Right lung (tissue), 5 donors: Measurements from ENCODE around the gene CHST14. TPM values are rescaled to one million over a fixed set of nuclear protein-coding genes. Genes with fewer than 3 reads are reported as not detected.
A peak's percentile ranks its signal among the peaks of the same experiment; 100 is the strongest.

Source experiments
- DNase-seq, 2 donors: peaks; one replicate each; pipeline ENCODE4 v3.0.0-alpha.2; 2013
- polyA plus RNA-seq, 5 donors: library from polyadenylated mRNA; unstranded; fragments of 120-200 nt; gene quantifications; one replicate each; pipeline versions ENCODE4 v1.2.1 to v1.2.3, GENCODE V29; 2013; ENCODE audit warnings: inconsistent platforms in 1 of 5, low replicate concordance in 1 of 5; ENCODE audit not compliant: insufficient read length in 5 of 5, insufficient read depth in 1 of 5

The CHST14 gene
- polyA plus RNA-seq, 5 donors: 31.6 to 48.8 (median 39.3) TPM

DNA sequence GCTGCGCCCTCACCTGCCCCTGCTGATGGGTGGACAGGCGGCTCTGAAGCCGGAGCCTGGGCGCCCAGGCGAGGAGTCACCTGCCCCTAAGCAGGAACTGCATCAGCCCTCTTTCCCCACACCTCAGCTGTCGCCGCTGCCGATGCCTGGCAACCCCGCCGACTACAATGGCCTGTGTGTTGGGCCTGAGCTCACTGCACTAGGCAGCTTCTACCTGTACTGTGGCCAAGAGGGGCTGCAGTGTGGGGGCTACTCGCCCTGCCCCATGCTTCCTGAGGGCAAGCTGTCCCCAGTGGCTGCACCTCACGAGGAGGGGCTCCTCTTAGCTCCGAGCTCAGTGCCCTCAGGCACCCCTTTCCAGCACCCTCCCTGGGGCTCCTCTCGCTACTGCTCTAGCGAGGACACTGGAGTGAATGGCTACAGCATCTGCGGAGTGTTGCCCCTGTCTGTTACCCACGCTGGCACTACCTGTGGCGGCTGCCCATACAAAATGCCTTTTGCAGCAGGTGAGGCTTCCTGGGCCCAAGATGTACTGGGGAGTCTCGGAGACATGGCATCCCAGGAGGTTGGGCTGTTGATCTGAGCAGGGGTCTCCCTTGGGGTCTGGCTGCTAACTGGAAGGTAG is 11.3 kb upstream of the CHST14 start:
- DNase-seq: no peak

DNA sequence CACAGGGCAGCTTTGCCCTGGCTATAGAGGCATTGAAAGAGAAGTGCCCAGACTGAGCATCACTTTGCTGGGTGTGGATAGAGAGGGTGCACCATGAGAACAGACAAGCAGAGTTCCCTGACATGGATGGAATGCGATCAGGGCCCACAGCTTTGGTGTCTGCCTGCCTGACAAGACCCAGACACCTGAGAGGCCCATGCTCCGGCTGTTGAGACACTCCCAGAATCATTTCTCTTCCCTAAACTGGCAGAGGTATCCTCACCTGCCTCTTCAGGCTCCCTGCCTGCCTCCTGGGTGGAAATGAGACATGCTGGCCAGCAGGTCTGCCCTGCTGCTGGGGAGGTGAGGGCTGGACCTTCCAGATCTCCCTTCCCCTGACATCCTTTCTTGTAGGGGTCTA is 10.4 kb upstream of the CHST14 start:
- no peak for DNase-seq

DNA sequence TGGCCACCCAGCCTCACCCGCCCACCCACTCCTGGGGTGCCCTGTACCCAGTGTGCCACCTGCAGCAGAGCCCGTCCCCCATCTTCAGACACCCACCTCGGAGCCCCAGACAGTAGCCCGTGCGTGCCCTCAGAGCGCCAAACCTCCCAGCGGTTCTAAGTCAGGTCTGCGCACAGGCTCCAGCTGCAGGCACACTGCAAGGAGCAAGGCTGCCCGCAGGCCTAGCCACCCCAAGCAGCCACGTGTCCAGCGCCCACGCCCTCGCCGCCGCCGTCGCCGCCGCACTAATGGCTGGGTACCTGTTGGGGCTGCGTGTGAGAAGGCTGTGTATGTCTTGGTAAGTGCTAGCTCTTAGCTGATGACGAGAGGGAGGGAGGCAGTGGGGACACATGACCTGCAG is 8.8 kb upstream of the CHST14 start:
- DNase-seq: no peak

DNA sequence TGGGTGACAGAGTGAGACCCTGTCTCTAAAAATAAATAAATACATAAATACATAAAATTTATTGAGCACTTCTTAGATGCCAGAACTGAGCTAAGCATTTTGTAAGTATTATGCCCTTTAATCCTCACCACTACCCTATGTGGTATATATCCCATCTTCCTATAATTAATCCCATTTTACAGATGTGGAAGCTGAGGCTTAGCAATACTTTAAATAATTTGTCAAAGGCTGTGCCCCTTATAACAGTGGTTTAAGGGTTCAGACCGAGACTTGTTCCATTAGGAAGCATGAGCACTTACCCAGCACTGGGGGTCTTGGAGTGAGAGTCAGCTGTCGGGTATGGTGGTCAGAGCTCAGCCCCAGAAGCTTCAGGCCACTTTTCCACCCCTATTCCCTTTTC is 7.5 kb upstream of the CHST14 start:
- no peak for DNase-seq

DNA sequence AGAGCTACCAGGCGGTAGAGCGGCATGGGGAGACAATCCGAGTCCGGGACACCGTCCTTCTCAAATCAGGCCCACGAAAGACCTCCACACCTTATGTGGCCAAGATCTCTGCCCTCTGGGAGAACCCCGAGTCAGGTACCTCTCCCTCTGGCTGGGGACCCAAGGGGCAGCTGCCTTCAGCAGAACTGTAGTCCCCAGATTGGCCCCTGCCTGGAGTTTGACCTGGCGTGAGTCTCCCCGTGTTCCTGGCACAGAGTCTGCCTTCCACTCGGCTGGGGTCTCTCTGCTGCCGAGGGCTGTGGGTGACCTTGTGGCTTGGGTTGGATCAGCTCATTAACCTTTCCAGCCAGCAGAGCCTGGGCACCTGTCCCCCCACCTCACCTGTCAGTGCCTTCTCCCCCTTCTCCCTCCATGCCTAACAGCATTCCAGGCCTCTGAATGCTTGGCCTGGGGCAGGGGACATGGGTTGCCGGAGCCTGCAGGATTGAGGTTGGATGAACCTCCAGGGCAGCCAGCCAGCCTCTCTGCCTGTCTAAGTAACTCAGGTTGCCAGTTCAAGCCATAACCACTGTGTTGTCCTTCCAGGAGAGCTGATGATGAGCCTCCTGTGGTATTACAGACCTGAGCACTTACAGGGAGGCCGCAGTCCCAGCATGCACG is 6.8 kb upstream of the CHST14 start:
- DNase-seq: no peak

DNA sequence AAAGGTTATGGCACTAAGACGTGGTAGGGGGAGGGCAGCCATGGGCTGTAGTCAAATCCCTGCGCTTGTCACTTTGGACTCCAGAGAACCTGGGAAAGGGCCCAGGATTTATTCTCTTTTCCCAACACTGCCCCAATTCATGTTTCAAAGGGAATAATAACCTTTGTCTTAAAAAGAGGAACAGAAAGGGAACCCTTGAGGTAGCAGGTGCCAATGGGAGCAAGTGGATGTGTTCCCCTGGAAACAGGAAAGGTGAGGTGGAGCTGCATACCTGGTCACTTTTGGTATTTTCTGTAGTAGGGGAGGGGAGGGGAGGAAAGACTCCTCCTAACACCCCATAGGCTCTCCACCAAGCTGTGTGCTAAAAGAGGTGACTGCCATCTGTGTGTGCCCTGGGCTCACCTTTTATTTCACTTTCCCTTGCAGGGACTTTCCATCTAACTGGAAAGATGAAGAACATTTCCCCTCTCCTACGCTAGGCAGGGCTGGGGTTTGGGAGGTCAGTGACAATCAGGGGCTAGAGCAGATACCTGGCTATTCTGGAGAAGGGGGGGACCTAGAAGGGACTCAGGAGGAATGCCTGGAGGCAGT is 6.1 kb upstream of the CHST14 start:
- no peak for DNase-seq

DNA sequence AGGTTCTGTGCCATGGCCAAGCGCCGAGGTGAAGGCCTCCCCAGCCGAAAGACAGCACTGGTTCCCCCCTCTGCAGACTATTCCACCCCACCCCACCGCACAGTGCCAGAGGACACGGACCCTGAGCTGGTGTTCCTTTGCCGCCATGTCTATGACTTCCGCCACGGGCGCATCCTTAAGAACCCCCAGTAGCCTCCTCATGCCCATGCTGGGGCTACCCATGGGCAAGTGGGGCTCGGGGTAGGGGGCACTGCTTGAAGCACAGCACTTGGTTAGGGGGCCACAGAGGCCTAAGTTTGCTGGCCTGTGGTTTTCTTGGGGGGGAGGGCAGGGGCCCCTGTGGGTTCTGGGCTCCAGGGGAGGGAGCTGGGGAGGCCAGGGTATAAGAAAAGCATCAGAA is 4.8 kb upstream of the CHST14 start:
- no peak for DNase-seq

DNA sequence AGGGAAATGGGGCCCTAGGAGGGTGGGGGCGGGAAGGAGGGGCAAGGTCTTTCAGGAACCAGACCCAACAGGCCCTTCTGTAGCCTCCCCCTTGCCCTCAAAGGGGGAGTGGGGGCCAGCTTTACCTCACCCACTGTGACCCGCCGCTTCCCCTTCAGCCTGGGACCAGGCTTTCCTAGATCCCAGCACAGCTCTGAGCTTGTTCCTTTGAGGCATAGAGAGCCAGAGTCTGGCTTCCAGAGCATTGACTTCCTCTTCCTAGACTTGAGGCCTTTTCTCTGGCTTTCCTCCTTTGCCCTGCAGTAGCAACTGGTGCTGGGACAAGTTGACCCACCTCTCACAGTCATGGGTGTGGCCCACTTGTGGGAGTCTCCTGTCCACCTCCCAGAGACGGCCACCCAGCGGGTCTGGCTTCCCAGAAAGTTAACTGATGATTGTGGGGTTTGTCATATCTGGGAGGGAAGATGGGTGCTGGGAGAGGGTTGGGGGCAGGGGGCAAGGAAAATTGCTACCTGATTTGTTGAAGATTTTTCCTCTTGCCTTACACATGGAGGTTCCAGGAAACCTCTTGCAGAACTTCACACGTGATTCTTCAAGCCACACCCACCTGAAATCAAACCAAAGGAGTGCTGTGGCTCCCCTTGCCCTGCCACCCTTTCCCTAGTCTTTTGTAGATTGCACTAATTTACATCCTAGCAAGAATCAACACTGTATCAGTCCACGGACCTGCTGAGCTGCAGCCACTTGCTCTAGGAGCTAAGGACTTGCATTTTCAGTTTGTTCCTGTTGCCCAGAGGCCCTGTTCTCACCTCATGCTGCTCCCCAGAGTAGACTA is 4.1 kb upstream of the CHST14 start:
- no peak for DNase-seq

DNA sequence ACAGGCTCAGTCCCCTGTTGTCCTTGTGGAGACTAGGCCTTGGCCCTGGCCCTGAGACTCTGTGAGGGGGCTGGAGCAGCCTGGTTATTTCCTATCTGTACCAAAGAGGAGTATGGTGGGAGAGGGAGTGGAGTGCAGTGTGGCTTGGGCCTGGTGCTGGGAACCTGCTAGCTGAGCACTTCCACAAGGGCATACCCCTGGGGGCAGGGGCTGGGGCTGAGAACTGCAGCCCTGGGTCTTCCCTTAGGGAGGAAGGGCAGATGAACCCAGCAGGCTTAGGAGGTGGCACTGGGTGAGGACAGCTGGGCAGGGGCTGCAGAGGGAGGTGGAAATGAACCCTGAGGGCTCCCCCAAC is 3.5 kb upstream of the CHST14 start:
- no peak for DNase-seq

DNA sequence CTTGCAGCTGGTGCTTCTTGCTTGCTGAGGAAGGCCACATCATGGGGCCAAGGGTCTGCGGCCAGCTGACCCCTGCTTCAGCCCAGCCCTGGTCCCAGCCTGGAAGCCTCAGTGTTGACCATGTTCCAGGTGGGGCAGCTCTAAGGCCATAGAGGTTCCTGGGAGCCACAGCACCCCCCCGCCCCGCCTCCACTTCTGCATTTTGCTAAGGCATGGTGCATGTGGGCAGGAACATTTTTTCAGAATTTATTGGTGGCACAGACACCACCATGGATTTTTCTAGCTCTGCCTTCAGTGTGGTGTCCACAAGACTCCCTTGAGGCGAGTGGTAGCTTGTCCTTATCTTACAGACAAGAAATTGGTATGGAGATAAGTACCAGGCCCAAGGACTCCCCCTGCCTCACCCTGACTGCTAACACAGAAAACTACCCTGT is 1.9 kb upstream of the CHST14 start:
- DNase-seq: no peak

DNA sequence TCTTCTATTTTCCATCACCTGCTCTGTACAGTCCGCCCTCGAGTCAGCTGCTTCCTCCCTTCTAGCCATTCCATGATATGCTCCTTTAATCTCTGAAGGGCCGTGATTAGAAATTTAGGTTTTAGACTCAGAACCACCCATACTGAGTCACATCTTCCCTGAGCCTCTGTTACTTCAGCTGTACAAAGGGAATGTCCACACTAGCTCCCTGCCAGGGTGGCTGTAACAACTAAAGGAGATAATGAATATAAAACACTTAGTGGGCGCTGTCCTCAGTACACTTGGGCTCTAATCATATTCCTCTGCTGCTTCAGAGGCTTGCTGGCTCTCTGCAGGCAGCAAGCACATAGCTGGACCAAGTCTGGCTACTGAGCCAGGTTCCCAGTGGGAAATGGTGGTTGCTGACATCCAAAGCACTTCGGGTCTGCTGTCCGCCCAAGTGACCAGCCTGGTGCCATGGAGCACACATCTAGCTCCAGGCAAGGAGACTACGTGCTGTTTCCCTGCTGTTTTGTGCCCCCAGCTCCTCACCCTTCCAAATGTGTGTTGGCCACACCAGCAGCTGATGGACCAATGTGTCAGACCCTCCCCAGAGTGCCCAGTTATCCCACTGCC is 901 bp upstream of the CHST14 start:
- DNase-seq: no peak

DNA sequence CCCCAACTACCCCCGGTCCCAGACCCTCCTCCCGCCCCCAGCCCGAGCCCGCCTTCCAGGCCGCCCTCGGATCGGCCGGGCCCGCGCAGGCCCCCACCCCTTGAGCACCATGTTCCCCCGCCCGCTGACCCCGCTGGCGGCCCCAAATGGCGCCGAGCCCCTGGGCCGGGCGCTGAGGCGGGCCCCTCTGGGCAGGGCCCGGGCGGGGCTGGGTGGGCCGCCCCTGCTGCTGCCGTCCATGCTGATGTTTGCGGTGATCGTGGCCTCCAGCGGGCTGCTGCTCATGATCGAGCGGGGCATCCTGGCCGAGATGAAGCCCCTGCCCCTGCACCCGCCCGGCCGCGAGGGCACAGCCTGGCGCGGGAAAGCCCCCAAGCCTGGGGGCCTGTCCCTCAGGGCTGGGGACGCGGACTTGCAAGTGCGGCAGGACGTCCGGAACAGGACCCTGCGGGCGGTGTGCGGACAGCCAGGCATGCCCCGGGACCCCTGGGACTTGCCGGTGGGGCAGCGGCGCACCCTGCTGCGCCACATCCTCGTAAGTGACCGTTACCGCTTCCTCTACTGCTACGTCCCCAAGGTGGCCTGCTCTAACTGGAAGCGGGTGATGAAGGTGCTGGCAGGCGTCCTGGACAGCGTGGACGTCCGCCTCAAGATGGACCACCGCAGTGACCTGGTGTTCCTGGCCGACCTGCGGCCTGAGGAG is 472 bp downstream of the CHST14 start:
- DNase-seq: peak; percentile 50 to 52

DNA sequence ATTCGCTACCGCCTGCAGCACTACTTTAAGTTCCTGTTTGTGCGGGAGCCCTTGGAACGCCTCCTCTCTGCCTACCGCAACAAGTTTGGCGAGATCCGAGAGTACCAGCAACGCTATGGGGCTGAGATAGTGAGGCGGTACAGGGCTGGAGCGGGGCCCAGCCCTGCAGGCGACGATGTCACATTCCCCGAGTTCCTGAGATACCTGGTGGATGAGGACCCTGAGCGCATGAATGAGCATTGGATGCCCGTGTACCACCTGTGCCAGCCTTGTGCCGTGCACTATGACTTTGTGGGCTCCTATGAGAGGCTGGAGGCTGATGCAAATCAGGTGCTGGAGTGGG is 995 bp downstream of the CHST14 start:
- DNase-seq: peak in 1 of 2 donors; percentile 21

DNA sequence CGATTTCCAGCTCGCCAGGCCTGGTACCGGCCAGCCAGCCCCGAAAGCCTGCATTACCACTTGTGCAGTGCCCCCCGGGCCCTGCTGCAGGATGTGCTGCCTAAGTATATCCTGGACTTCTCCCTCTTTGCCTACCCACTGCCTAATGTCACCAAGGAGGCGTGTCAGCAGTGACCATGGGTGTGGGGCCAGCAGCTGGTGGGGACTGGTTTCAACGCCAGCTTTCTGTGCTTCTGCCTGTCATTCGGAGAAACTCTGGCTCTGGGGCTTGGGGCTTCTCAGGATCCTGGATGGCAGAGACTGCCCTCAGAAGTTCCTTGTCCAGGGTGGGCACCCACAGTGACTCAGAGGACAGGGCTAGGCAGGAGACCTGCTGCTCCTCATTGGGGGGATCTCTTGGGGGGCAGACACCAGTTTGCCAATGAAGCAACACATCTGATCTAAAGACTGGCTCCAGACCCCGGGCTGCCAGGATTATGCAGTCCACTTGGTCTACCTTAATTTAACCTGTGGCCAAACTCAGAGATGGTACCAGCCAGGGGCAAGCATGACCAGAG is 1.5 kb downstream of the CHST14 start:
- DNase-seq: no peak

DNA sequence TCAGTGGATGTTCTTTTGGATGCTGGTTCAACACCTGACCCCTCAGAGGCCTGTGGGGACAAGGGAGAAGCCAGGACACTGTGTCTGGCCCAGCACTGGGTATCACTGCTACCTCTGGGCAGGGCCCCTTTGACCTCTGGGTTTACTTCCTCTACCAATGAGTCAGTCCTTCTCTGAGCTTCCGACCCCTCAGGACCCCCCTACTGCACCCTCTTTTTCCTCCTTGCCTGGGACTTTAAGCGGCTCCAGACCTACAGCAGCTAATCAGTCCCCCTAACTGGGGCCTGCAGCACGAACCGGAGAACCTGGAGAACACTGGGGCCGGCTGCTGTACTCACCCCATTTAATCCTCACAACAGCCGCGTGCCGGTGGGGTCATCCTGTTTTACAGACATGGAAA is 3.8 kb downstream of the CHST14 start:
- no peak for DNase-seq

DNA sequence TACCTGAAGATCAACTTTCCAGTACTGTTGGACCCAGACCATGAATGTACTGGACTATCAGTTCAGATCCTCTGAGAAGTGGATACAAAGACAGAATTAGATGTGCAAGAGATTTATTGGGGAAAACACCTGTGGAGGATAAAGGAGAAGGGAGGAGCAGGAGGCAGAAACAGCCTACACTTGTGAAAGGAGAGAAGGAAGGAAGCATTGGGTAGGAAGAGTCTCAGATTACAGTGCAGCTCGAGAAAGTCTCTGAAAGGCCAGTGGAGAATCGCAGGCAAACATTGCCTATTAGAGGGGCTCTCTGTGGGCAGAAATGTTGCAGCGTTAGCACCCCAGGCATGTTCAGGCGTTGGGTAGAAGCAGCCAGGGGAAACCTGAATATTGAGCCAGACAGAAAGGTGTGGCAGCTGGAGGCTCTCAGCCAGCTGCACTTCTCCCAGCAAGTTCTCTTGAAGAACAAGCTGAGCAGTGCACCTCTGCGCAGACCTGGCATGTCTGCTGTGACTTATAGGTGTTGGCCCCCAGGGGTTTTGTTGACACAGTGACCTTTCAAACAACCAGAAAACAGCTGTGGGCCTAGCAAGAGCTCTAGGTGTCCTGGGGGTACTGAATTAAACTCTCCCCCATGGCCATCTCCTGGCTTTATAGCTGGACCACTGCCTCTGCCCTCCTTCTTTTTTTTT is 7.0 kb downstream of the CHST14 start:
- no peak for DNase-seq

DNA sequence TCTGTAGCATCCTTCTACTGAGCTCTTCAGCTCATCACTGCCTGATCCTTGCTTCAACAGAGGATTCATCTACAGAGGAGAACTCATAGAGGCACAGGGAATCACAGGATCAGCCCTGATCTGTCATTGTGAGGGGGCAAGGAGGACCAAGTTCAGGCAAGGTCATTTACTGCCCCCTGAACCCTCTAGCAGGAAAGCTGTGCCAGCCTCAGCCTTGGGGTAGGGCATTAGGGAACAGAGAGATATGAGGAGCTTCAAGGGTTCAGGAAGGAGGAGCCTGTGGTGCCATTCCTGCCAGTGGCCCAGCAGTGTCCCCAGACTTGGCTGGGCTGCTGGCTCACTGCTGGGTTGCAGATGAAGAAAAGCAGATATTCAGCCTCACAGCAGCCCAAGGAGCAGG is 8.2 kb downstream of the CHST14 start:
- no peak for DNase-seq

DNA sequence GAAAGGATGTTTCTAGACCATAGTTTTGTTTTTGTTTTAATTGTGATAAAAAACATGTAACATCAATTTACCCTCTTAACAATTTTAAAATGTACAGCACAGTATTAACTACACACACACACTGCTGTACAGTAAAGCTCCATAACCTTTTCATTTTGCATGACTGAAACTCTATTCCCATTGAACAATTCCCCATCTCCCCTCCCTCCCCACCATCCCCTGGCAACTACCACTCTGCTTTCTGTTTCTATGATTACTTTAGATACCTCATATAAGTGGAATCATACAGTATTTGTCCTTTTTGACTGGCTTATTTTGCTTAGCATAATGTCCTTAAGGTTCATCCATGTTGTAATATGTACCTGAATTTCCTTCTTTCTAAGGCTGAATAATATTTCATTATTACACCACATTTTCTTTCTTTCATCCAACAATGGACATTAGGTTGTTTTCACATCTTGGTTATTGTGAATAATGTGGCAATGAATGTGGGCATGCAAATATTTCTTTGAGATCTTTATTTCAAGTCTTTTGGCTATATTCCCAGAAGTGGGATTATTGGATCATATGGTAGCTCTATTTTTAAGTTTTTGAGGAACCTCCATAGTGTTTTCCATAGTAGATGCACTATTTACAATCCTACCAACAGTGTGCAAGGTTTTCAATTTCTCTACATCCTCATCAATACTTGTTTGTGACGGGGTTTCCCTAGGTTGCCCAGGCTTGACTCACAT is 10.7 kb downstream of the CHST14 start:
- no peak for DNase-seq

DNA sequence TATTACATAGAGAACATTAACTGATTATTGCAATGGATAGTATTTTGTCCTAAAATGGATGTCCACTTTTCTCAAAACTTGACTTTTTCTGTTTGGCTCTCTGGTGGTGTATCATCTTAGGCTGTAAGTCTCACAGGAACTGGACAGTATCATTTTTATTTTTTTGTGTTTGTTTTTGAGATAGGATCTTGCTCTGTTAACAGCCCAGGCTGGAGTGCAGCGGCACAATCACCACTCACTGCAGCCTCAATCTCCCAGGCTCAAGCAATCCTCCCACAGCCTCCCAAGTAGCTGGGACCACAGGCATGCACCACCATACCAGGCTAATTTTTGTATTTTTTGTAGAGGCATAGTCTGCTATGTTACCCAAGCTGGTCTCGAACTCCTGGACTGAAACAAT is 13.1 kb downstream of the CHST14 start:
- no peak for DNase-seq
